NCI-H1092 (cell line): ENCODE data around the gene MREG.

Experiments
- DNase-seq: peaks from one replicate; lab custom pipeline; 2025; lab: John Stamatoyannopoulos, UW

MREG gene

DNA sequence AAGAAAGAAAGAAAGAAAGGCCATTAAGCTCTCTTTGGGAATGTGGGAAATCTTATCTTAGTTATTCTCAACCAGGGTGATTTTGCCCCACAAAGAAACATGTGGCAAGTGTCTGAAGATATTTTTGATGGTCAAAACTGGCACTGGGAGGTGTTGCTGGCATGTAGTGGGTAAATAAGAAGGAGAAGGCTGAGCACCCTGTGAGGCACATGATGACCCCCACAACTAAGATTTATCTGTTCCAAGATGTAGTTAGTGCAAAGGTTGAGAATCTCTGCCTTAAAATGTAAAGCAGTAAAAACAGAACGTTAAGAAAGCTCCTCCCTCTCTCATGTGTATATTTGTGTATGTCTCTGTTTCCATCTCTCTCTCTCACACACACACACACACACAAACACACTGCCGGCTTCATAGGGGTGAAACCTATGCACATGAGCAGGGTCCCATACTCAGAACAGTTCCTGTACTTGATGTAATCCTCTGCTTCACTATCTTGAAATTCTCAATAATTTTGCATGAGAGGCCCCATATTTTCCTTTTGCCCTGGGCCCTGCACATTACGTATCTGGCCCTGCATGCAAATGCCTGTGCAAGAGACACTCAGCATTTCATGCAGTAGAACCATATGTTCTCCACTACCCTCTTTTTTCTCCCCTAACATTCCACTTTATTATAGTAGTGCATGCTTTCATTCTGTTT lies 94.3 kb downstream of the MREG start:
- DNase-seq, result no peak

DNA sequence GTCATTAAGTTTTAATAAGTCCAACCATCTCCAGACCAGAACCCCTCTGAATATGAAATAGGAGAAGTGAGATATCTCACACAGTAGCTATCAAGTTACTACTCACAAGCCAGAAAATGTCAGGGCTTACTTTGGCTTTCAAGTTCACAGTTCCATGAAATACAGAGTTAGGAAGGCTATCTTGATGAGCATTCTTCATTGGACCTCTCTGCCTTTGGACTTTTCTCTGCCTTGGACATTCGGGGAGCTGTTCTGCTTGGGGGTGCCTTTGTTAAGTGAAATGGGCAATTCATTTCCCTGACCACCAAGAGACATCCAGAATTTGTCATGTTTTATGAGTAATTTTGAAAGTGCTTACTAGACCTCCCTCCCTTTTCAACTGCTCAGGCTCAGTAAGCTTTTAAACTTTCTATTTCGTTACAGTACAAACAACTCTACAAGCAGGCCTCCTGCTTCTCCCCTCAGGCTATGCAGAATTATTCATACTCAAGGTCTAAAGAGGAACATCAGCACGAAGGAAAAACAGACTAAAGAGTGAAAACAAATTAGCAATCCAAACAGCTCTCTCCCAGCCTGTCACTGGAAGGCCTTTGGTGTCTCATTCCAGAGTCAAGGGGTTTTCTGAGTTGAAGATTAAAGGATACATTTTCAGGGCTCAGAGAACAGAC lies 95.3 kb downstream of the MREG start:
- DNase-seq, result no peak

- DNase-seq, result no peak
These were observed 97.9 kb downstream of the MREG start for GRCh38 chr2:215915441-215915840.

DNA sequence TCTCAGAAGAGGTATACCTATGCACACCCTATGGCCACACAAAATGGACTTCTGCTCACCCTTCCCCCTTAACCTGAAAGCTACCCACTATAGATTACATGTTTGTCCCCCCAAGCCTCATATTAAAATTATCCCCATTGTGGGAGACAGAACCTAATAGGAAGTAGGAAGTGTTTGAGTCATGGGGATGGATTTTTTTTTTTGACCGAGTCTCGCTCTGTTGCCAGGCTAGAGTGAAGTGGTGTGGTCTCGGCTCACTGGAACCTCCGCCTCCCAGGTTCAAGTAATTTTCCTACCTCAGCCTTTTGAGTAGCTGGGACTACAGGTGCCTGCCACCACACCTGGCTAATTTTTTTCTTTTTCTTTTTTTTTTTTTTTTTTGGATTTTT lies 98.6 kb downstream of the MREG start:
- no peak for DNase-seq

GRCh38 chr2:215914054-215914776 lies 99.1 kb downstream of the MREG start:
- no peak for DNase-seq

DNA sequence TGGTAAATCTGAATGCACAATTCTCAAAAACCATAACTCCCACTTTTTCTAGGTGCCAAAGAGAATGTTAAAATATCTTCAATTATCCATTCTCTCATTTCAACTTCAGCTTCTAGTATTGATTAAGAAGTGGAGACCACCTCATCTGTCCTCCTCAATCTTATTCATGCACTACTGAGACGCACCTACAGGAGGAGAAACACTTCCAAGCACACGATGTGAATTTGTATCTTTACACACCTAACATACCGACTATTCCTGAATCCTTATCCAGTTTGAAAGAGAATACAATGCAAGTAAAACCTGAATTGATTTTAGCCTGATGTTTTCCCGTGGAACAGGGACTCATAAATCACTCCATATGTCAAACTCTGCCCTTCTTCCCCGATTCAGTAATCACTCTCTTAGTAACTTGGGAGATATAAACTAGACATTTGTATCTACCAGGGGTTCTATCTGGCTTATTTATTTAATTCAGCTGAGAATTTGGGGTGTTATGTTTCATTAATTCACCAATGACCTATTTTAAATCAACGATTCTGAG lies 101.0 kb downstream of the MREG start:
- DNase-seq, result no peak

- DNase-seq, result no peak
These were observed 101.9 kb downstream of the MREG start for GRCh38 chr2:215911301-215912085.

- no peak for DNase-seq
These were observed 103.2 kb downstream of the MREG start for GRCh38 chr2:215910180-215910579.

GRCh38 chr2:215907147-215907546 lies 106.2 kb downstream of the MREG start:
- DNase-seq, result no peak

- no peak for DNase-seq
These were observed 106.9 kb downstream of the MREG start for GRCh38 chr2:215906458-215906857.

DNA sequence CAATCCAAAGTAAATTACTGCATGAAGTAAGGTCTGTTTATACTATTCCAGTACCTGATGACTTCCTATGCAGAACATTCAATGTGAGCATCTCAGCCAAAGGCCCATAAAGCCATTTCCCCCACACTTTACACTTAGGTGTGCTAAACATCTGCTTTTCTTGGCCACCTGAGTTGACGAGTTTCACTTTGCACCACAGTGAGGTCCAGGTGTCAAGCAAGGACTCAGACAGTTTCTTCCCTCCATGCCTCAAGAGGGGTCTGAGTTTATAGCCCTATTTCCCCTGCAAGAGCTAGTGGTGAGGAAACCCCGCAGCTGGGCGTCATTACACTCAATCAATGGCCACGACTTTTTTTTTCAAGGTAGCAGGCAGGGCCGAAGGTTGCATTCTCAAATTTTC lies 107.7 kb downstream of the MREG start:
- no peak for DNase-seq

GRCh38 chr2:215904101-215904500 lies 109.2 kb downstream of the MREG start:
- DNase-seq, result no peak

DNA sequence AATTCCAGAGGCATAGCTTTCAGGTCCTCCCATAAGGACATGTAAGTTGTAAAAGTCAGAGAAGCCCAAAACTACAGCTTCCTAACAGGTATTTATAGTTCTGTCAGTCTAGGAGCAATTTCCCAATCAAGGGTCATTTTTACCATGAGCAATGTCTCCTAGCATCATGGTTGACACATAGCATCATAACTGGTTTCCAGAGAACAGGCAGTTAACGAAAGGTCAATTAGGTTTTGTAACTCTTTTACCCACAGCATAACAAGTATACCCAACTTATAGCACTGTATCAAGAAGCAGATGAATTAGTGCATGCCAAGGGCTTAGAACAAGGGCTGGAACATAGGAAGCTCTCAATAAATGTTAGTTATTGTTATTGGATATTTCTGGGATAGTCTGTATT lies 110.1 kb downstream of the MREG start:
- no peak for DNase-seq

GRCh38 chr2:215901796-215902195 lies 111.6 kb downstream of the MREG start:
- DNase-seq, result no peak

- no peak for DNase-seq
These were observed 112.5 kb downstream of the MREG start for GRCh38 chr2:215900843-215901242.

DNA sequence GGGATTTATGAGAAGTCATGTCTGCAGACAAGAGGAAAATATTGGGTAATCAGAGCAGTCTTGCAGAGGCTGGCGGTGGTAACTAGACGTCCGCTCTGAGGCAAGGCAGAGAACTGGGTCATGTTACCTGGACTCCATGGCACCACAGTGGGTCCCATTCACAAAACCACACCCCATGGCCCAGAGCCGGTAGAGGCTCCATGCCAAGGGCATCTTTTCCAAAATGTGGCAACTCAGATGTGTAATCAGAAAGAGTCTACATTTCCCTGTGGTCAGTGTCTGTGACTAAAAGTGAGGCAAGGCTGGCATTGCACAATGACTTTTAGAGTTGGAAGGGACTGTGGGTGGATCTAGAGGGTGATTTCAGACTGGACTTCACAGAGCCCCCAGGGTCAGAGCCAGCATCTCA lies 113.1 kb downstream of the MREG start:
- no peak for DNase-seq

DNA sequence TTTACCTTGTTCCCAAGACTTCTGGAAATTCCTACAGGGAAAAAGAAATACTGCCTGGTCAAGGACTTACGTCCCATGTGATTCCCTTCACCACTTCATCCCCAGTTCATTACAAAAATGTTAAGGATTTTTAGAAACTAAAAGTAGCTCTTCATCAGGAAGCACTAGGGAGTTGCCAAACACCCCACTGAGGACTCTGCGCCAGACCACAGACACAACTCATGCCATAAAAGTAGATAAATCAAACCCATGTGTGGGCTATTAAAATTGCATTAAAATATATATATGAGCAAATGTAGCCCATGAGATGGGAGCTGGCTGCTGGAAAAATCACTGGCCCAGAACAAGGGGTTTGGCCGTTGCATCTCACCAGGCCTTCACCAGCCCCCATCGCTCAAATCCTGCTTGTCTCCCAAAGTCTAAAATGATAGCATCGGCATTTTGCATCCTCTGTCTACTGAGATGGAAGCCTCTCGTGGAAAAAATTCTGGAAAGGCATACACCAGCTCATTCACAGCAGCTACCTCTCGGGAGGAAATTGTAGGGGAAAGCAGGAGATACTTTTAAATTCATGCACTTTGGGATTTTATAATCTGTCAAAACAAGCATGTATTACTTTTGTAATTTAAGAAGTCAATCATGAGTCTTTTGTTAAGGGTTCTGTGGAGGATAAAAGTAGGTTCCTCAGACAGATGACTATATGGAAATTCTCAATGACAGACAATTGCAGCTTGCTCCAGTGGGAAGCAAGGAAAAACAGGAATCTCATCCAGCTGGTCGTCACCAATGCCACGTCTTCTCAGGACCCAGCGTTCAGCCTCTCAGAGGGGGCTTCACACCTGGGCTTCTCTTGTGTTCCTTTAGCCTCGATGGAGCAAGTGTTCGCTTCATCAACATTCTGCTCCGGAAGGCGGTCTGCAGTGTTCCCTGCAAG lies 113.9 kb downstream of the MREG start:
- no peak for DNase-seq

DNA sequence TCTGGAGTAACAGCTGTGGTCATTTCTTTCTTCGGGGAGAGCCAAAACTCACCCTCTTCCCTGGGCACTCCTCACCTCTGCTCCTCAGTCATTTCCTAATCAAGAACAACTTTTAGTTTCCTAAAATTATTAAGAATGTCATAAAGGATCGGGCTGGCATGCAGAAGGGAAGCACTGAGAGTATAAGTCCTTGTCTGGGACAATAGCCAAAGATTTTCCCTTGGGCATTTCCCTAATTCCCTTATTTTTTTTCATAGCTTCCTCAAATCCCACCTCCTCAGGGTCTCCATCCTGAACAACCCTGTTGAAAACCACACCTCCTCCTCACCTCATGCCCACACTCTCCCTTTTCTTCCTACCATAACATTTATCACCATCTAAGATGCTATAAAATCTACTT lies 115.0 kb downstream of the MREG start:
- DNase-seq, result no peak

GRCh38 chr2:215896921-215897320 lies 116.4 kb downstream of the MREG start:
- DNase-seq, result no peak

- DNase-seq, result no peak
These were observed 118.0 kb downstream of the MREG start for GRCh38 chr2:215895330-215895729.
